PFSK-1 (cell line): Measurements from ENCODE around the gene KMT2C.

Source experiments
- FOXP2 ChIP-seq: optimal IDR thresholded peaks from 2 replicates; pipeline ENCODE3; 2011; ENCODE audit warnings: borderline replicate concordance, control low read depth, inconsistent platforms; ENCODE audit not compliant: insufficient read depth; ENCODE audit errors: extremely low read length, extremely low read depth
- POLR2AphosphoS5 ChIP-seq: IDR thresholded peaks from 2 replicates; pipeline ENCODE4 v1.6.1; 2012; ENCODE audit warnings: low read depth, mild to moderate bottlenecking, control low read depth, low read length, moderate library complexity
- SIN3A ChIP-seq: IDR thresholded peaks from 2 replicates; pipeline ENCODE4 v1.6.1; 2012; ENCODE audit warnings: mild to moderate bottlenecking, low read length, moderate library complexity, borderline replicate concordance; ENCODE audit not compliant: insufficient read depth
- TAF1 ChIP-seq: IDR thresholded peaks from 2 replicates; pipeline ENCODE4 v1.6.1; 2012; ENCODE audit warnings: low read length, control low read depth, borderline replicate concordance; ENCODE audit not compliant: insufficient read depth
- TF ChIP-seq, protein P1 (sequence below), 2 experiments: IDR thresholded peaks; 2 replicates each; pipeline versions ENCODE4 v1.6.1 to v1.8.0; 2011 to 2012; ENCODE audit warnings: low read depth in 2 of 2, low read length in 2 of 2, control low read depth in 1 of 2, inconsistent platforms in 1 of 2, mild to moderate bottlenecking in 1 of 2, moderate library complexity in 1 of 2; ENCODE audit not compliant: insufficient read depth in 1 of 2

KMT2C gene

DNA sequence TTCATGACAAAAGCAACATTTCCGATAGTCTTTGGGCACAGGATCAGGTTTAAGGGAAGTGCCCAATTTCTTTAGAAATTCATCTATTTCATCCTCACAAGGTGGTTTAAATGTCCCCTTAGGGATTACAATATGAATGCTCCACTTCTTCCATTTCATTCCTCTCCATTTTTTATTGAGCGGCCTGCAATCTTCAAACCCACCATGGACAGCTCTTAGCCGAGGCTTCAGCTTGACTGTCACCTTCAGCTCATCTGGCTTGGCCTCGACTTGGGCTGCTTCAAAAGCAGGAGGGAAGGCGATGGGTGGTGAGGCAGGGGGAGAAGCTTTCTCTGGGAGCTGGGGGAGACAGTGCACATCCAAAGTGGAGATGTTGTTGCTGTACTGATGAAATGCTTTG is 287.1 kb downstream of the KMT2C start:
- no peak for TF ChIP-seq SIN3A
- no peak for TF ChIP-seq TAF1
- no peak for TF ChIP-seq POLR2AphosphoS5
- no peak for TF ChIP-seq FOXP2
- TF ChIP-seq, protein P1, sequence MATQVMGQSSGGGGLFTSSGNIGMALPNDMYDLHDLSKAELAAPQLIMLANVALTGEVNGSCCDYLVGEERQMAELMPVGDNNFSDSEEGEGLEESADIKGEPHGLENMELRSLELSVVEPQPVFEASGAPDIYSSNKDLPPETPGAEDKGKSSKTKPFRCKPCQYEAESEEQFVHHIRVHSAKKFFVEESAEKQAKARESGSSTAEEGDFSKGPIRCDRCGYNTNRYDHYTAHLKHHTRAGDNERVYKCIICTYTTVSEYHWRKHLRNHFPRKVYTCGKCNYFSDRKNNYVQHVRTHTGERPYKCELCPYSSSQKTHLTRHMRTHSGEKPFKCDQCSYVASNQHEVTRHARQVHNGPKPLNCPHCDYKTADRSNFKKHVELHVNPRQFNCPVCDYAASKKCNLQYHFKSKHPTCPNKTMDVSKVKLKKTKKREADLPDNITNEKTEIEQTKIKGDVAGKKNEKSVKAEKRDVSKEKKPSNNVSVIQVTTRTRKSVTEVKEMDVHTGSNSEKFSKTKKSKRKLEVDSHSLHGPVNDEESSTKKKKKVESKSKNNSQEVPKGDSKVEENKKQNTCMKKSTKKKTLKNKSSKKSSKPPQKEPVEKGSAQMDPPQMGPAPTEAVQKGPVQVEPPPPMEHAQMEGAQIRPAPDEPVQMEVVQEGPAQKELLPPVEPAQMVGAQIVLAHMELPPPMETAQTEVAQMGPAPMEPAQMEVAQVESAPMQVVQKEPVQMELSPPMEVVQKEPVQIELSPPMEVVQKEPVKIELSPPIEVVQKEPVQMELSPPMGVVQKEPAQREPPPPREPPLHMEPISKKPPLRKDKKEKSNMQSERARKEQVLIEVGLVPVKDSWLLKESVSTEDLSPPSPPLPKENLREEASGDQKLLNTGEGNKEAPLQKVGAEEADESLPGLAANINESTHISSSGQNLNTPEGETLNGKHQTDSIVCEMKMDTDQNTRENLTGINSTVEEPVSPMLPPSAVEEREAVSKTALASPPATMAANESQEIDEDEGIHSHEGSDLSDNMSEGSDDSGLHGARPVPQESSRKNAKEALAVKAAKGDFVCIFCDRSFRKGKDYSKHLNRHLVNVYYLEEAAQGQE (IDR thresholded peaks at IDR 0.05; ENCODE audit: insufficient read depth in 1 of 2, low read depth in 2 of 2, low read length in 2 of 2): 0 out of 4 replicates have a peak, but pooled peaks of 1 of the 2 experiments have one; percentile 49

DNA sequence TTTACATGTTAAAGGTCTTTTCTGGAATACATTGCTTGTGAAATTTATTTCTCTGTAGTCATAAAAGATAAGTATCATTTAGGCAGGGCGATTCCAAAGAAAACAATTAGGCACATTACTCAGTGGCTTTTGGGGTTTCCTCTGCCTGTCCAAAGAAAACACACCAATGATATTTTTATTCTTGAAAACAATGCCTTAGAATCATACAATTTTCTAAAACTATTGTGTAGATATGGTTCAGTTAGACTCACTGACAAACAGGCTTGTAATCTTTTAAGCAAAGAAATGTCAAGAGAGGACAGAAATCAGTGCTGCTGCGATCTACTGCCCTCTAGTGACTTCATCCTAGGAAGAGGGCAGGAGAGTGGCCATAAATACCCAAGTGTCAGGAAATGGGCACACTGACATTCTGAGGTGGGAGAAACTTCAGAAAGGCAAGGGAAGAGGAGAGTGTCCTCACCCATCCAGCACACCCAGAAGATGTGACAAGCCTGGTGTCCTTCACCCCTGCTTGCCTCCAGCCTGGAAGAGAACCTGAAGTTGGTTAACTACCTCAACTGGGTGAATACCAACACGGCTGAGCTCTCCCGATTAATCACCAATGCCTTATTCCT is 289.8 kb downstream of the KMT2C start:
- TF ChIP-seq POLR2AphosphoS5 (no peak), TAF1 (no peak), FOXP2 (no peak), SIN3A (no peak)
- TF ChIP-seq, protein P1 (IDR thresholded peaks at IDR 0.05; ENCODE audit: insufficient read depth in 1 of 2, low read depth in 2 of 2, low read length in 2 of 2): no peak

DNA sequence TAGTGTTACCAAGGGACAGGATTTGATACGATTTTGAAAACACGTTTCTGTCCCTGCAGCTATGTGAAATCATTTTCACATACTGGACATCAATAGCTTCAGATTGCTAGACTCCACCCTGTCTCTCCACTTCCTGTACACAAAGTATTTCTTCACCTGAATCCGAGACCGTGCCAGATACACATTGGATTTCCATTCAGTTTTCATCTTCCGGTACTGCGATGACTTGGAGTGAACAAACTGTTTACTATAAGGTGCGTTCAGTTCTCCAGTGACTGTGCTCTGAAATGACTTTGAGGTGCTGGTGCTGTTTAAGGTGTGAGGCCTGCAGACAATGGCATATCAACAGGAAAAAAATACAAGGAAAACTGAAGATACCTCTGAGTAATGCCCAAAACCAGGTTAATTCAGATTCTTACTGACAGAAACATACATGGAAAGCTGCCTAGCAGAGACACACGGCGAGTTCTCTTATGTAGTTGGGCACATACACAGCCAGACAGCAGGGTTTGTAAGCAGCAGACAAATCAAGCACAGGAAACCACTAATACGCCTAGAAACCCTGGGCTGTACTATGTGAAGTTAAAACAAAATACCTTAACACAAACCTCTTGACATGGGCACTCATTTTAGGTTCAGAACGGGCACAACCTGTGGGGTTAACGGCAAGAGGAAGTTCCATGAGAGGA is 291.1 kb downstream of the KMT2C start:
- TF ChIP-seq FOXP2 (no peak), SIN3A (no peak), POLR2AphosphoS5 (no peak), TAF1 (no peak)
- TF ChIP-seq, protein P1 (IDR thresholded peaks at IDR 0.05; ENCODE audit: insufficient read depth in 1 of 2, low read depth in 2 of 2, low read length in 2 of 2): no peak

DNA sequence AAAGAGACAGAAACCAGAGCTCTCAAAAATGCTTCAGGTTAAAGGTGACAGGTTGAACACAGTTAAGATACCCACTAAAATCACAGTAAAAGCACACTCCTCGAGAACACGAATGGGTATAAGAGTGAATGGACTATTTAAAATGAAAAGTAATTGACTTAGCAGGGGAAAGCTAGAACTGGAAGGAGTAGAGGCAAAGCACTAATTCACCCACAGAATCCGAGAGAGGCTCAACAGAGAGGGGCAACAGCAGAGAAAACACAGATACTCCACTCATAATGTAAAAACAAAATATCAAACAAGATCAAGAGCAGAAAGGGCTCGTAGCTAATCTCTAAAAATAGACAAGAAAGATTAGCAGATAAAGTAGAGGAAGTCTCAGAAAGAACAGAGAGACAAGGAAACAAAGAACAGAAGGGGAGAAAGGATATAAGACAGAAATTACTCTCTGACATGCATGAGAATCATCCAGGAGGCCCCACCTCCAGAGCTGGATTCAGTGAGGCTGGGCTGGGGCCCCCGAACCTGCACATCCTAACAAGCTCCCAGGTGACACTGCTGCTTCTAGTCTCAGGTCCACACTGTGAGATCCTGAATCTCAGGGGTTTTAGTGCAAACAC is 292.7 kb downstream of the KMT2C start:
- no peak for TF ChIP-seq POLR2AphosphoS5
- TF ChIP-seq, protein P1 (IDR thresholded peaks at IDR 0.05; ENCODE audit: insufficient read depth in 1 of 2, low read depth in 2 of 2, low read length in 2 of 2): no peak
- TF ChIP-seq SIN3A: no peak
- TF ChIP-seq FOXP2: no peak
- TF ChIP-seq TAF1: no peak
